ENCODE results near the gene MICU2.

- no peak for TF ChIP-seq CTCF (conservative IDR thresholded peaks at IDR 0.05; ENCODE audit: low read length)
- no peak for TF ChIP-seq EZH2phosphoT487 (IDR thresholded peaks at IDR 0.05; ENCODE audit: borderline replicate concordance, low read depth, low read length)
Measured at GRCh38 chr13:21542563-21542962, 61.4 kb downstream of the MICU2 start.

All from OCI-LY7 (cell line).